ENCODE results near the gene DDC. TPM values are rescaled to one million over a fixed set of nuclear protein-coding genes. Genes with fewer than 3 reads are reported as not detected.

DDC gene
- total RNA-seq, 3 donors from 2014 or later (not counting 1 experiment from before 2014, with no cell fraction given), result not detected

DNA sequence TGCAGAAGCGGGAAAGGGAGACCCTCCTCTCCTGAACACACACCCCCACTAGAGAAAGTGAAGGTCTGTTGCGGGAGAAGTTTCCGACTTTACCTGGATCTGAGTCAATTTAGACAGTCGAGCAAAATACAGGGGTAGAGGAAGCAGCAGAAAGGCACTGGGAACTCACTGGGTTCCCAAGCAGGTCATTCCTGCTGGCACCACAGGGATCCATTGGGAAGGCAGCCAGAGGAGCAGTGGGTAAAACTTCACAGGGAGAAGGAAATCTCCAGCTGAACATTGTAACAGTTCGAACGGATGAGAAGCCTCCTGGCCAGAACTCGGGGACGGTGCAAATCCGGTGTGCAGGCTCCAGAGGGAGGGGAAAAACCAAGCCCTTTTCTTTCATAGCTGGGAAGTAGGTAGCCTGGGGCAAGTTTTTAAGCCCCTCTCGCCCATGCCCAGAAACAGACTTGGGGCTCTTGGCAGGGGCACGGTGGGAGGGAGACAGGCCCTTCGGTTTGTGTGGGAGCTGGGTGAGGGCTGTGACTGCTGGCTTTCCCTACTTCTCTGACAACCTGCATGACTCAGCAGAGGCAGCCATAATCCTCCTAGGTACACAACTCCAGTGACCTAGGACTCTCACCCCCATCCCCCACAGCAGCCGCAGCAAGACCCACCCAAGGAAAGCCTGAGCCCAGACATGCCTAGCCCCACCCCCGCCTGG lies 51.9 kb downstream of the DDC start:
- Histone ChIP-seq H3K36me3 (ENCODE audit: control insufficient read depth, insufficient read depth, low read length) (no peaks in the 10 kb centered on the region), H3K9me3 (ENCODE audit: control insufficient read depth, insufficient read depth, low read length) (no peaks in the 10 kb centered on the region), H3K27me3 (ENCODE audit: control insufficient read depth, insufficient read depth, low read length) (peaks cover 2% of the 10 kb centered on the region), H3K4me3 (ENCODE audit: low read length) (no peak overlapping the region), H3K4me1 (ENCODE audit: control insufficient read depth, insufficient read depth, low read length) (no peaks in the 10 kb centered on the region), H3K27ac (ENCODE audit: low read length) (no peak overlapping the region)
- H3K27ac Mint-ChIP-seq, result no peak overlapping the region
- TF ChIP-seq, protein P1, sequence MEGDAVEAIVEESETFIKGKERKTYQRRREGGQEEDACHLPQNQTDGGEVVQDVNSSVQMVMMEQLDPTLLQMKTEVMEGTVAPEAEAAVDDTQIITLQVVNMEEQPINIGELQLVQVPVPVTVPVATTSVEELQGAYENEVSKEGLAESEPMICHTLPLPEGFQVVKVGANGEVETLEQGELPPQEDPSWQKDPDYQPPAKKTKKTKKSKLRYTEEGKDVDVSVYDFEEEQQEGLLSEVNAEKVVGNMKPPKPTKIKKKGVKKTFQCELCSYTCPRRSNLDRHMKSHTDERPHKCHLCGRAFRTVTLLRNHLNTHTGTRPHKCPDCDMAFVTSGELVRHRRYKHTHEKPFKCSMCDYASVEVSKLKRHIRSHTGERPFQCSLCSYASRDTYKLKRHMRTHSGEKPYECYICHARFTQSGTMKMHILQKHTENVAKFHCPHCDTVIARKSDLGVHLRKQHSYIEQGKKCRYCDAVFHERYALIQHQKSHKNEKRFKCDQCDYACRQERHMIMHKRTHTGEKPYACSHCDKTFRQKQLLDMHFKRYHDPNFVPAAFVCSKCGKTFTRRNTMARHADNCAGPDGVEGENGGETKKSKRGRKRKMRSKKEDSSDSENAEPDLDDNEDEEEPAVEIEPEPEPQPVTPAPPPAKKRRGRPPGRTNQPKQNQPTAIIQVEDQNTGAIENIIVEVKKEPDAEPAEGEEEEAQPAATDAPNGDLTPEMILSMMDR (IDR thresholded peaks at IDR 0.05), result no peak
- H3K4me1 Mint-ChIP-seq, result no peaks in the 10 kb centered on the region
- WGBS (ENCODE audit: insufficient coverage), result 89% methylated on average over 13 of the region's 14 CpGs
- intact Hi-C loops (cut with micrococcal nuclease), result no loop called here
- ATAC-seq (no peak), DNase-seq (no peak)
- H3K27me3 Mint-ChIP-seq (ENCODE audit: low read depth in 2 of 2), result peaks cover 24 to 48% of the 10 kb centered on the region in 2 donors
- no peaks in the 10 kb centered on the region for H3K36me3 Mint-ChIP-seq
- peaks cover 0 to 2% of the 10 kb centered on the region in 2 donors for H3K9me3 Mint-ChIP-seq
- no peak overlapping the region for H3K4me3 Mint-ChIP-seq

DNA sequence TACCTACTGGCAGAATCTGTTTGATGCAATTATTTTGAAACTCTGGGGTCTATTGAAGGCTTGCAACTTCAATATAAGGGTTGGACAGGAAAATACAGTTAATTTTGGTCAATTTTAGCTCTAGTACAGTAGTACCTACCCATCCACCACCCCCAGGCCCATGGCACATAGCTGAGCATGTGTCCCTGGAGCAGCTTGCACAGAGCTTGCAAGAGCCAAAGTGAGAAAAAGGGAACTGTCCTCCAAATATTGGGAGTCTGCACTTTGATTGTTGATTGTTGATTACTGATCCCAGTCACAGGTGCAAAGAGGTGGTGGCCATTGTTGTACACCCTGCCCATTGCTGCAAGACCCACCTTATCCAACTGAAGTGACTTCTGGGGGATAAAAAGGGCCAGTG lies 52.8 kb downstream of the DDC start:
- Histone ChIP-seq H3K36me3 (ENCODE audit: control insufficient read depth, insufficient read depth, low read length) (no peaks in the 10 kb centered on the region), H3K4me1 (ENCODE audit: control insufficient read depth, insufficient read depth, low read length) (no peaks in the 10 kb centered on the region), H3K4me3 (ENCODE audit: low read length) (no peak overlapping the region), H3K27me3 (ENCODE audit: control insufficient read depth, insufficient read depth, low read length) (peaks cover 2% of the 10 kb centered on the region), H3K9me3 (ENCODE audit: control insufficient read depth, insufficient read depth, low read length) (no peaks in the 10 kb centered on the region), H3K27ac (ENCODE audit: low read length) (no peak overlapping the region)
- ATAC-seq (no peak), DNase-seq (no peak)
- Mint-ChIP-seq H3K36me3 (no peaks in the 10 kb centered on the region), H3K9me3 (peaks cover 0 to 1% of the 10 kb centered on the region in 2 donors), H3K27me3 (ENCODE audit: low read depth in 2 of 2) (peaks cover 24 to 44% of the 10 kb centered on the region in 2 donors), H3K4me1 (no peaks in the 10 kb centered on the region), H3K4me3 (no peak overlapping the region), H3K27ac (no peak overlapping the region)
- intact Hi-C loops (cut with micrococcal nuclease), result no loop called here
- TF ChIP-seq, protein P1 (IDR thresholded peaks at IDR 0.05), result no peak

DNA sequence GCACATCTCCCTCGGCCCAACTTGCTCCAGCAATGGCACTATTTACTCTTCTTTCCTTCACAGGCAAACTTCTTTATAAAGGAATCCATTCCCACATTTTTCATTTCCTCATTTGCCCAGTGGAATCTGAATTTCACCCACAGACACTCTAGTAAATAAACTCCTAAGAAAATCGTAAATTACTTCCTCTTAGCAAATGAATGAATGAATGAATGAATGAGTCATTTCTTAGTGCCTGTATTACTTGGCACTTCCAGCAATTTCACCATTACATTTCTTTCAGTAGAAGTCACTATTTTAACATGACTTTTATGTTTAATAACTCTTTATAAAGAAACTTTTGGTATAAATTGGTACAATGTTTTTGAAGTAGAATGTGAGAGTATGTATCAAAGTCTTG lies 55.7 kb downstream of the DDC start:
- DNase-seq, result no peak
- no peaks in the 10 kb centered on the region for H3K4me1 ChIP-seq (ENCODE audit: control insufficient read depth, insufficient read depth, low read length)
- H3K27ac Mint-ChIP-seq, result no peak overlapping the region
- H3K36me3 ChIP-seq (ENCODE audit: control insufficient read depth, insufficient read depth, low read length), result no peaks in the 10 kb centered on the region
- no peaks in the 10 kb centered on the region for H3K4me1 Mint-ChIP-seq
- intact Hi-C loops (cut with micrococcal nuclease), result no loop called here
- TF ChIP-seq, protein P1 (IDR thresholded peaks at IDR 0.05), result no peak
- no peaks in the 10 kb centered on the region for H3K9me3 ChIP-seq (ENCODE audit: control insufficient read depth, insufficient read depth, low read length)
- no peaks in the 10 kb centered on the region for H3K9me3 Mint-ChIP-seq
- no peak overlapping the region for H3K27ac ChIP-seq (ENCODE audit: low read length)
- peaks cover 2% of the 10 kb centered on the region for H3K27me3 ChIP-seq (ENCODE audit: control insufficient read depth, insufficient read depth, low read length)
- H3K4me3 Mint-ChIP-seq, result no peak overlapping the region
- no peaks in the 10 kb centered on the region for H3K36me3 Mint-ChIP-seq
- H3K27me3 Mint-ChIP-seq (ENCODE audit: low read depth in 2 of 2), result peaks cover 15% of the 10 kb centered on the region in 2 donors
- 88% methylated on average over 1 of the region's 2 CpGs for WGBS (ENCODE audit: insufficient coverage)
- no peak for ATAC-seq
- no peak overlapping the region for H3K4me3 ChIP-seq (ENCODE audit: low read length)

DNA sequence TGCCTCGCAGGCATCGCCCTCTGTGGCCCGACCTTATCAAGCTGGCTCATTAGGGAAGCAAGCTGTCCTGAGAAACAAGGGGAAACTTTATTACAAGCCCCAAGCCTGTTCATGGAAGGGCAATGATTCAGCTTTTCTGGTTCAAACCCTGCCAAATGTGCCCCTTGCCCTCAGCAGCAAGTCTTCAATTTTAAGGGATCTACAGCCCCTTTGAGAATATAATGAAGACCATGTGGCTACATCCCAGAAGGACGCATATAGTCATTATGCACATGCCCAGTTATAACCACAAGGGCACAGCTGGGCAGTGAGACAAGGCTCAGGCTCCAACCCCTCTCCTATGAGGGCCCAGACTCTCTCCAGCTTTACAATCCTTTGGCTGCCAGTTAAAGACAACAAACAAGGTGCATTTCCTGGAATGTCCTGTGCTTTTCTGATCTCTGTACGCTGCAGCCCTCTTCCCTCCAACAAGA lies 56.7 kb downstream of the DDC start:
- TF ChIP-seq, protein P1 (IDR thresholded peaks at IDR 0.05), result no peak
- 80% methylated on average over 5 of the region's 5 CpGs for WGBS (ENCODE audit: insufficient coverage)

More for the DNA sequence above, 56.7 kb downstream of the DDC start:
- Histone ChIP-seq H3K36me3 (ENCODE audit: control insufficient read depth, insufficient read depth, low read length) (no peaks in the 10 kb centered on the region), H3K4me3 (ENCODE audit: low read length) (no peak overlapping the region), H3K27me3 (ENCODE audit: control insufficient read depth, insufficient read depth, low read length) (peaks cover 2% of the 10 kb centered on the region), H3K4me1 (ENCODE audit: control insufficient read depth, insufficient read depth, low read length) (no peaks in the 10 kb centered on the region), H3K27ac (ENCODE audit: low read length) (no peak overlapping the region), H3K9me3 (ENCODE audit: control insufficient read depth, insufficient read depth, low read length) (no peaks in the 10 kb centered on the region)
- DNase-seq, result no peak
- intact Hi-C loops (cut with micrococcal nuclease), result no loop called here
- ATAC-seq, result no peak
- Mint-ChIP-seq H3K4me1 (no peaks in the 10 kb centered on the region), H3K9me3 (no peaks in the 10 kb centered on the region), H3K27me3 (ENCODE audit: low read depth in 2 of 2) (peaks cover 8 to 10% of the 10 kb centered on the region in 2 donors), H3K27ac (no peak overlapping the region), H3K4me3 (no peak overlapping the region), H3K36me3 (no peaks in the 10 kb centered on the region)
